ENCODE measurements around the gene CD69.

GRCh38 chr12:9731797-9732196 is 28.9 kb downstream of the CD69 start:
- TF ChIP-seq POLR2AphosphoS5 (IDR thresholded peaks at IDR 0.05) (no peak), CTCF (IDR thresholded peaks at IDR 0.05) (no peak), POLR2A (IDR thresholded peaks at IDR 0.05) (no peak), EP300 (IDR thresholded peaks at IDR 0.05) (no peak)

Measured in sigmoid colon (tissue), 4 donors.